Measurements from ENCODE around the gene KSR1. TPM values are rescaled to one million over a fixed set of nuclear protein-coding genes. Genes with fewer than 3 reads are reported as not detected.

KSR1 gene
- total and polyA plus RNA-seq, 9 of the 15 experiments (the other 6 are each of a cell fraction or from before 2014, with no cell fraction given) = 1.4 to 51.7 (median 18.4) TPM

GRCh38 chr17:27573971-27574525 lies 117.8 kb downstream of the KSR1 start (continued):
- no peak for TF ChIP-seq SP2 (IDR thresholded peaks at IDR 0.05; ENCODE audit: extremely low read depth, low read depth, low read length, poor library complexity, severe bottlenecking)
- no peak for TF ChIP-seq HDGF (IDR thresholded peaks at IDR 0.05)
- TF ChIP-seq HMGN3 (IDR thresholded peaks at IDR 0.05; ENCODE audit: borderline replicate concordance, extremely low read depth, insufficient read length, low read depth, low read length) = no peak
- no peak for TF ChIP-seq HBP1 (CRISPR knock-in tag; IDR thresholded peaks at IDR 0.05)
- no peak for TF ChIP-seq MAX (CRISPR knock-in tag; IDR thresholded peaks at IDR 0.05)
- no peak for TF ChIP-seq SMC3 (conservative IDR thresholded peaks at IDR 0.05; ENCODE audit: insufficient read depth, low read depth, low read length)
- TF ChIP-seq MLLT1 (IDR thresholded peaks at IDR 0.05) = peak; percentile 71 to 86
- peak; percentile 90 for TF ChIP-seq ZBTB2 (IDR thresholded peaks at IDR 0.05)
- TF ChIP-seq CBX1 (IDR thresholded peaks at IDR 0.05; ENCODE audit: low read depth) = no peak
- no peak for TF ChIP-seq E2F1 (CRISPR knock-in tag; IDR thresholded peaks at IDR 0.05)
- peak; percentile 100 for TF ChIP-seq C11orf30 (IDR thresholded peaks at IDR 0.05; ENCODE audit: low read depth)
- peak; percentile 100 for TF ChIP-seq ZNF316 (IDR thresholded peaks at IDR 0.05)
- TF ChIP-seq ELF2 (CRISPR knock-in tag; IDR thresholded peaks at IDR 0.05) = peak; percentile 41; the same call in 1 of the 2 replicates
- peak; percentile 88 for TF ChIP-seq EHMT2 (IDR thresholded peaks at IDR 0.05)
- no peak for TF ChIP-seq E2F8 (IDR thresholded peaks at IDR 0.05; ENCODE audit: low read depth, partially characterized antibody)
- peak; percentile 97 for TF ChIP-seq CBFA2T3 (IDR thresholded peaks at IDR 0.05)
- no peak for TF ChIP-seq RBBP5 (IDR thresholded peaks at IDR 0.05; ENCODE audit: borderline replicate concordance, insufficient read depth, low read length, poor library complexity, severe bottlenecking)
- TF ChIP-seq PHB2 (IDR thresholded peaks at IDR 0.05; ENCODE audit: low read depth) = peak; percentile 78
- no peak for TF ChIP-seq KLF13 (tag; IDR thresholded peaks at IDR 0.05; ENCODE audit: borderline replicate concordance, low read depth)
- peak; percentile 100 for TF ChIP-seq NFE2L1 (tag; IDR thresholded peaks at IDR 0.05; ENCODE audit: borderline replicate concordance, low read depth)
